ENCODE measurements around the gene UNC5A.

- no peak for TF ChIP-seq ELF4 (IDR thresholded peaks at IDR 0.05)
- TF ChIP-seq ZNF384 (IDR thresholded peaks at IDR 0.05): no peak
- TF ChIP-seq FOXA1 (IDR thresholded peaks at IDR 0.05): no peak
- no peak for TF ChIP-seq SP1 (IDR thresholded peaks at IDR 0.05)
- no peak for TF ChIP-seq FOXK2 (IDR thresholded peaks at IDR 0.05)
- no peak for TF ChIP-seq HDGF (IDR thresholded peaks at IDR 0.05; ENCODE audit: borderline replicate concordance)
- no peak for TF ChIP-seq FOXM1 (IDR thresholded peaks at IDR 0.05; ENCODE audit: borderline replicate concordance)
- TF ChIP-seq SUZ12 (IDR thresholded peaks at IDR 0.05): no peak
- TF ChIP-seq CTBP1 (IDR thresholded peaks at IDR 0.05; ENCODE audit: borderline replicate concordance): no peak
- no peak for TF ChIP-seq NFRKB (IDR thresholded peaks at IDR 0.05)
- no peak for TF ChIP-seq BHLHE40 (IDR thresholded peaks at IDR 0.05; ENCODE audit: borderline replicate concordance)
Observed at GRCh38 chr5:176773408-176774035, 36.8 kb upstream of the UNC5A start.

All from HEK293T (cell line).